Measurements from ENCODE around the gene TKTL1.

The TKTL1 gene

DNA sequence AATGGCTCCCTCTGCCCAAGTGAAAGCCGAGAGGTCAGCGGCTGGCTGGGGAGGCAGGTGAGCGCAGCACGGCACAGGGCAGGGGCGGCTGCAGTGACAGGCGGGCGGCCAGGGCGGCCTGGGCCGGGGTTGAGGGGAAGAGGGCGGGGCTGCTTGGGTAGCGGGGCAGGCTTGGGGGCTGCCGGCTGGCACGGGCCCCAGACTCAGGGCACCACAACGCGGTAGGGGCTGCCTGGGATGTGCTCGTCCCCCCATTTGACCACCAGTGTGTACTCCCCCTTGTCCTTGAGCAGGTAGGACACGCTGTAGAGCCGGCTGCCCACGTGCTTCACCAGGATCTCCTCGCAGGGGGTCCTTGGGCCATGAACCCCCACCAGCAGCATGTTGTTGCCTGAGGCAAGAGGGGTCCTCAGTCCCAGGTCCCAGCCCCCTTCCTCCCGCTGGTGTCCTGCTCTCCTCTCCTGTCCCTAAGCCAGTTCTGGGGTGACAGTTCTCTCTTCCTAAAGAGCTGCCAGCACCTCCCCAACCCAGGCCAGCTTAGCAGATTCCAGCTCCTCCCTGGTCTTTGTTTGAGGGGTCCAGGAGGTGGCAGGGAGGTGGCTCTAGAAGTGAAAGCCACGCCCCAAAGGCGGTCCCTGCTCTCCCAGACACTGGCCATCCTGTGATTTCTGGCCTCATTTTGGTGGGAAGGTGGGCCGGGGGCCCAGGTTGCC lies 53.2 kb downstream of the TKTL1 start:
- no peak for DNase-seq

DNA sequence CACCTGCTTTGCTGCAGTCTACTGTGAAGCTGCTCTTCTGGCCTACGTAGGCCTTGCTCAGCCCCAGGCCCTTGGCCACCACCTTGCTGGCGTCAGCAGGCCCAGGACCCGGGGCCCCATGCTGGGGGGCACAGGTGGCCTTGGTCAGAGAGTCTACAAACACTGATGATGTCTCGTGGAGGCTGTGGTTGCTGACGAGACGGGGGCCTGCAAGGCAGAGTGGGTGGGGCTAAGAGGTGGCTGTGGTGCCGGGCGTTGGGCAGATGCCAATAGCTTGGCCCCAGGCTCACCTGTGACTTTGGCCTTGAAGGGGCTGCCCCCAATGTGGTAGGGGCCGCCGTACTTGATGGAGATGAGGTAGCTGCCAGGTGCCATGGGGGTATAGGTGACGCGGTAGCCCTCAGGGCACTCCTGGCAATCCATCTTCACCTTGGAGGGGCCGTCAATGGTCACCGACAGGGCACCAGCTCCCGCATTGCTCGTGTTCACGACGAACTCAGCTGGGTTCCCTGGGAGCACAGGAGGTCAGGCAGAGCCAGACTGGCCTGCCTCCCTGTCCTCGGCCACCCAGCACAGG lies 53.9 kb downstream of the TKTL1 start:
- no peak for DNase-seq

DNA sequence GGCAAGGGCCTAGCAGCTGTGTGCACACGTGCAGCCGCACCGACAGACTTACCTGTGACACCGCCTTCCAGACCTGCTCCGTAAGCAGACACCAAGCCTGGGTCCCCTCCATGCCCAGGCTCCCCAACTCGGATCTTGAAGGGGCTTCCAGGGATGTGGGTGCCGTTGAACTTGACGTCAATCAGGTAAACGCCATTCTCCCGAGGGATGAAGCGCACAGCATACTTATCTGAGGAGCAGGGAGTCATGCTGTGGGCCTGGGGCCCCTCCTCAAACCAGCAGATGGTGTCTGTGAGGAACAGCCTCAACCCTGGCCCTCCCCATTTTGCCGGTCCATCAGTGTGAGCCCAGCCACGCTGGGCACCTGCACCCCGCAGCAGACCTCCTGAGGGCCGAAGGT lies 54.4 kb downstream of the TKTL1 start:
- no peak for DNase-seq

DNA sequence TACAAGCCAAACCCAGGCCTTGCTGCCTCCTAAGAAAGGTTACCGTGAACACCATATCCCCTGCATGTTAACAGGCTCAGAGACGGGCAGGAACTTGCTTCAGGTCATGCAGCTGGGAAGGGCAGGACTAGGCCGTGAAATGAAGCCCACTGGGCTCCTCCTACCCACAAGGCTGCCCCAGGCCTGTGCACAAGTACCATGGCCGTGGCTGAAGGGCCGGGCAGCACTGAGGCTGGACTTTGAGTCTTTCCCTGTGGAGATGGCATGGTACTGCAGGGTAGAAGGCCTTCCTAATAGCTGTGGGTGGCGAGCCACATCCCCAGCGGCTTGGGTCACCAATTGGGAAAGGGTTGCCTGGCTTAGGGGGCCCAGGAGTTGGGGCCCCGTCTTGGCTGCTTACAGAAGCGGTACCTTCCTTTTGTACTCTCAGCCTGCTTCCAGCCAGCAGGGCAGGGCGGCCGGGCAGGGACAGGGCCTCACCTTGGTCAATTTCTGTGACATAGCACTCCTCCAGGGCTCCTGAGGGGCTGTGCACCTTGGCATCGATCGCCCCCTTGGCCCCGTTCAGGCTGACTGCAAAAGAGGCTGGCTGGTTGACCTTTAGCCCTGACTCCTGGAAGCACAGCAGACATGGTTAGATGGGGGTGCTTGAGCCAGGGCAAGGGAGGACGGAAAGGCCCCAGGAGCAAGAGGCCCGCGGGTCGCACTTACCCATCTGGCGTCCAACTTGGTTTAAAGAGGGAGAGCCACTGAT lies 55.0 kb downstream of the TKTL1 start:
- DNase-seq: no peak

DNA sequence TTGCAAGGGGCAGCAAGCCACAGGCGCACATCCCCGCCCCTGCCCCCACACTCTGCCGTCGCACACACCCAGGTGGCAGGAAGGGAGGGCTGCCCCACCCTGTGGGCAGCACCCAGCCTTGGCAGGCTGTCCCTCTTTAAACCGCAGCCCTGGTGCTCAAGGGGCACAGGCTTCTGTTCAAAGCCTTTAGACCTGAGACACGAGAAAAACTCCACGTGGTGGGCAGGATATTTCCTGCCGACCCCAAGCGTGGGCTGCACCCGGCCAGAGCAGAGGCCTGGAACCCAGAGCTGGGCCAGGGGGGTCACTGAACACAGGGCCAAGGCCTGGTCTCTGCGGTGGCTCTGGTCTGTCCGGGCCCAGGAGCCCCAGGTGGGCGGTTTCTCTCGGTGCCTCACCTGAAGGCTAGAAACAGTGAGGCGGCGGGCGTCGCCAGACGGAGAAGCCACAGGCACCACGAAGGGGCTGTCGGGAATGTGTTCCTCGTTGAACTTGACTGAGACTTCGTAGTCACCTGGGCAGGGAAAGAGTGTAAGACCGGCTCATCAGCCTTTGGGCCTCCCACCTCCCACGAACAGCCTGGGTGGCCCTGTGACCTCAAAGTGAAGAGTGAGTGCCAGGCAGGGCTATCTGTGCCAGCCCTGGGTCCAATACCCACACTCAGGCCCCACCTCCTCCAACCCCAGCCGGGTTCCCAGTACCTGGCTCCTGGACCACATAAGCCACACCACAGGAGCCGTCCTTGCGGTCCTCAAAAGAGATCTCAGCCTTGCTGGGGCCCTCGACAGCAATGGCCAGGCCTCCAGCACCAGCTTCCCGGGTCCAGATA lies 55.8 kb downstream of the TKTL1 start:
- DNase-seq: no peak

DNA sequence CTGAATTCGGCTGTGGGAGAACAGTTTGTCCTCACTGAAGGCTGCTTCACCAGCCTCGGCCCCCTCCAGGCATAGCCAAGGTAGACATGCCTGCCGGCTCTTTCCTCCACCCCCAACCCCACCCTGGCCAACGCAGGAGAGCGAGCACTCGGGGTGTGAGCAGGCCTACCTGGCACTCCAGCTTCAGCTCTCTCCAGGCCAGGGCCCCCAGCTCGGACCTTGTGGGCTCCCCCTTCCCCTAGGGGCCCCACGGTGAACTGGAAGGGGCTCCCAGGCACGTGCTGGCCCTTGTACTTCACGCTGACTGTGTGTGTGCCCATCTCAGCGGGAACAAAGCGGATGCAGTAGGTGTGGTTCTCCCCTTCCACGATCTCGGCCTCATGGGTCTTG lies 56.4 kb downstream of the TKTL1 start:
- DNase-seq: no peak

DNA sequence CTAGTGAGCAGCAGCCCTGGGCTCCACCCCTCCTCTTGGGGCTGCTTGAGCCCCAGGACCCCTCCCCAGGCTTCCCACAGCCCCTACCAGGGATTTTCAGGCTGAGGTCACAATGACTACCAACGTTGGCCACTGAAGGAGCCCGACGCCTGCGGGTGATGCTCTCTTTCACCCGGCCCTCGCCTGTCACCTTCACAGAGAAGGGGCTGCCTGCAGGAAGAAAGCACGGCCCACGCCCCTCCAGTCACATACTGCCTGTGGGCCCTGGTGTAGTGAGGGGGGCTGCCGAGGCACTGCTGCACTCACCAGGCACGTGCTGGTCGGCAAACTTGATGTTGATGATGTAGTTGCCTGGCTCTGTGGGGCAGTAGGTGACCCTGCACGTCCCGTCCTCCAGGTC lies 56.9 kb downstream of the TKTL1 start:
- no peak for DNase-seq

DNA sequence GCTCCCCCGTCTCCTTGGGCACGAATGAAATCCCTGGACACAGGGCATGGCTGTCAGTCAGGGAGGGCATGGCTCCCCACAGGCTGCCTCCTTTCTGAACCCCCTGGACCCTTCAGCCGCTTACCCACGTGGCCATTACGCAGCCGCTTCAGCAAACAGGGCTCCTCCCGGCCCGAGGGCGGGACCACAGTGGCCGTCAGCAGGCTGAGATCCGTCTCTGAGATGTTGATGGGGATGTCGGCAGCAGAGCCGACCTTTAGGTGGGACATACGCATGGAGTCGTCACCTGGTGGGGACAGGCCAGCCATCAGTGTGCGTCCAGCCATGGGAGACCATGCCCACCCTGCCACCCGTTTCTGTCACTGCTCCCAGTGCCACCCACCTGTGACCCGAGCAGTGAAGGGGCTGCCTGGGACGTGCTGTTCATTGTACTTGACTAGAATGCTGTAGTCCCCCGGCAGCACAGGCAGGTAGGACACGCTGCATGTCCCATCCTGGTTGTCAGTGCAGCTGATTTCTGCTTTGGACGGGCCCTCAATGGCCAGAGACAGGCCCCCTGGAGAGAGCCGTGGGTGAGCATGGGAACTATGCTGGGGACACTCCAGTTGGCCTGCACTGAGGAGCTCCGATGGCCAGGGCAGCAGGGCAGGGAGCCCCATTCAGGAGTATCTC lies 57.7 kb downstream of the TKTL1 start:
- DNase-seq: no peak

DNA sequence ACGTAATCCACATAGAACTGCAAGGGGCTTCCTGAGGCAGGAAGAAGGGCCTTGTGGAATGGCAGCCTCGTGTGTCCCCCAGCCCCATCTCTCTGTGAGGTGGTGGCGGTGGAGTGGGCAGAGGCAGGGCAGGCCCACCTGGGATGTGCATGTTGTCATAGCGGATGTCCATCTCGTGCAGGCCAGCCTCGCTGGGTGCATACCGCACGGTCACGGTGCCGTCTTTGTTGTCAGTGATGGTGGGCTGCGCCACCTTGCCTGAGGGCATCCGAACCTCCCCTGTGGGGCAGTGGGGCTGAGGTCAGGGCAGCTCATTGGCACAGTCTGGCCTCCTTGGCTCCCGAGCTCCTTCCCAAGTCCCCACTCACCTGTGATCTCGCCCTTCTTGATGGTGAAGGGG lies 58.4 kb downstream of the TKTL1 start:
- no peak for DNase-seq

DNA sequence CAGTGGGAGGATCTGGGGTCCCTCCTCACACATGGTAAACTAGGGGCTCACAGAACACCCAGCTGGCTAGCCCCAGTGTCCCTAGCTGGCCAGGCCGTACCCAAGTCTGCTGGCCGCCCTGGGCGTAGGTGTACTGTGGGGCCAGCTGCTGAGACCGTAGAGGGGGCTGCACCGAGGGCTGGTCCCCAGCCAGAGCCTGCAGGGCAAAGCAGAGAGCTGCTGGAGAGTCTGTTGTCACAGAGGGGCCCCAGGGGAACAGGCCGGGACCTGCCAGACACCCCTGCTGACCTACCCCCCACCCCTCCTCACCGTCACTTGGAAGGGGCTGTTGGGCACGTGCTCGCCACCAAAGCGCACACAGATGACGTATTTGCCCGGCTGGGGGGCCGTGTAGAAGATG lies 58.9 kb downstream of the TKTL1 start:
- DNase-seq: no peak

DNA sequence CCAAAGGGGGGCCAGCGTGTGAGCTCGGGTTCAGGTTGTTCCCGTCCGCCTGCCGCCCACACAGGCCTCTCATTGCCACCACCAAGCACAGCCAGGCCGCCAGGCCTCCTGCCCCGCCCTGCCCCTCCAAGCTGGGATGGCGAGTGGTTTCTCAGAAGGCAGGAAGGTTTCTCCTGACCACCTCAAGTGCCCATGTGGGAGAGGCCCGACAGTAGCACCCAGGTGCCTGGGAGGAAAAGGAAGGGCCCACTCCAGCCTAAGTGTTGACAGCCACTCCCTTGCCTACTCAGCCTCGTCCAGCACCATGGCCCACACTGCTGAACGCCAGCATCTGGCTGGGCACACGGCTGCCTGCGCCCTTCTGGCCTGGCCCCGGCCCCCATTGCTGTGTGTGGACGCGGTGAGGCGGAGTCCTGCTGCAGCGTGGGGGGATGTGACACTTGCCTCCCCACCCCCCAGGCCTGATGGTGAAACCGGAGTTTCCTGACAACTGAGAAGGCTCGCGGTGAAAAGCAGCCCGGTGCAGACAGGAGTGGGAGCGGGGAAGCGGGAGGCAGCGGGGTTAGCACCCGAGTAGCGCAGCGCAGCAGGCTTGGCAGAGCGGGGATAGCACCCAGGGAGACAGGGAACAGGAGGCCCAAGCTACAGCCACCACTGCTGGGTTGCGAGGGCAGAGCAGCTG lies 59.6 kb downstream of the TKTL1 start:
- no peak for DNase-seq

DNA sequence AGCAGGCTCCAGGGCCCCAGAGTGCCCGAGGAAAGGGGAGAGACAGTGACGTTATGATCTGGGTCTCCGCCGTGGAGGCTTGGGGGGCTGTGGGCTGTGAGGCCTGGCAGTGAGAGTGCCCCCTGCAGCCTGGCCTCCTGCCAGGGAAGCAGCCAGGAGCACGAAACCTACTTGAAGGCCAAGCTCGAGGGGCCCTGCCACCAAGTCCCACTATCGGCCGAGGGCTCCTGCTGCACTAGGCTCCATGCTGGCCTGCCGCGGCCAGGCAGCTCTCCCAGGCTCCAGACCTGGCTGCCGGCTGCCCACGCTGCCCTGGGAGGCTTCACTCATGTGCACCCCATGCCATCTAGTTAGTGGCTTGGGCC lies 60.2 kb downstream of the TKTL1 start:
- no peak for DNase-seq

DNA sequence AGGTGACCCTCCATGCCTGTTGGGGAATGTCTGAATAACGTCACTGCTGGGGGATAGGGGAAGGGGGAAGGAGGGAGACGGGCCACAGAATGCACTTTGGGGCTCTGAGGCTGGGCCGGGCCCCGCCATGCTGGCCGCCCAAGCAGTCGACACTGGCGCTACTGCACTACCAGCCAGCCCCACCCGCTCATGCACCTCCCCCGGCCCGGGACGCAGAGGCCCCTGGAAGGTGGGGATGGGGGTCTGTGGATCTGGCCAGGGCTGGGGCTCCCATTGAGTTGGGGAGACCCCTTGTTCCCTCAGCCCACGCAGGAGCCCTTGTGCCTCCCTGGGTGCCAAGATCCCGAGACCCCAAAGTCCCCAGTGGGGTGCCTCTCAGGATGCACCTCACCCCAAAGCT lies 61.0 kb downstream of the TKTL1 start:
- no peak for DNase-seq

DNA sequence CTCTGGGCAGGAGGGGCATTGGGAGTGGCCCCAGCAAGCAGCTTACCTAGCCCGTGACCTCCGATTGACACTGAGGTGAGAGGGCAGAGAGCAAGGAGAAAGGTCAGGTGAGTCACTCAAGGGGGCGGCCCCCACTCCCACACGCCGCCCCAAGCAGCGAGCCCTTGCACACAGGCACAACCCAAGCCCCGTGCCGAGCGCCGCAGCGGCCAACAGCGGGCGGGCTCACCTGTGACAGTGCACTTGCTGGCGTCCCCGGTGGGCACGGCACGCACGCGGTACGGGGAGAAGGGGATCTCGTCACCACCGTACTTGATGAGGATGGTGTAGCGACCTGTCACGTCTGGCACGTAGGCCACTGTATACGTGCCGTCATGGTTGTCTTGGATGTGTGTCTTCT lies 61.6 kb downstream of the TKTL1 start:
- no peak for DNase-seq

DNA sequence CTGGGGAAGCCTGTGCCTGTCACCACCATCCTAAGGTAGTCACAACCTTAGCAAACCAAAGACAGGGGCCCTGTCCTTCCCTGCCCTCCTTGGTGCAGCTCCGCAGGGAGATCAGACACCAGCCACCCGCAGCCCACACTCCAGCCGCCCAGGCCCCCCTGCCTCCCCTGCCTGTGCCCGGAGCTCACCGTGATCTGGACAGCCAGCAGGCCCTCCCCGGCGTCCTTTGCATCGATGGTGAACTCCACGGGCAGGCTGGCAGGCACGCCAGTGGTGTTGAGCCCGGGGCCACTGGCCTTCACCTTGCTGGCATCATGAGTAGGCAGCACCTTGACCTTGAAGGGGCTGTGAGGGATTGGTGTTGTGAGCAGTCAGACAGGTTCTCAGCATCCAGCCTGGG lies 62.4 kb downstream of the TKTL1 start:
- no peak for DNase-seq

DNA sequence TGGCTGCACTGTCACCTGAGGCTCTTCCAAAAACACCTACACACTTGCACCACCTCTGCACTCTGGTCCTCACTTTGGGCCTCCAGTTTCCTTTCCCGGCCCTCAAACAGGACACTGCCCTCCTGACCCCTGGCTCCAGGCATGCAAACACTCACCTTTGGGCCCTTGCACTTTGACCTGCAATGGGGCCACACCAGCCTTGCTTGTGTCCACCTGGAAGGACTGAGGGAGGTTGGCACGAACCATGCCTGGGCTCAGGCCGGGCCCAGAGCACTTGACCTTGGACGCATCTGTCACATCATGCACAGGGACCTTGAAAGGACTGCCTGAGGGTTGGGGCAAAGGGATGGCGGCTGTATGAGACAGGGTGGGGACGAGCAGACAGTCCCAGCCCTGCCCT lies 63.2 kb downstream of the TKTL1 start:
- no peak for DNase-seq

DNA sequence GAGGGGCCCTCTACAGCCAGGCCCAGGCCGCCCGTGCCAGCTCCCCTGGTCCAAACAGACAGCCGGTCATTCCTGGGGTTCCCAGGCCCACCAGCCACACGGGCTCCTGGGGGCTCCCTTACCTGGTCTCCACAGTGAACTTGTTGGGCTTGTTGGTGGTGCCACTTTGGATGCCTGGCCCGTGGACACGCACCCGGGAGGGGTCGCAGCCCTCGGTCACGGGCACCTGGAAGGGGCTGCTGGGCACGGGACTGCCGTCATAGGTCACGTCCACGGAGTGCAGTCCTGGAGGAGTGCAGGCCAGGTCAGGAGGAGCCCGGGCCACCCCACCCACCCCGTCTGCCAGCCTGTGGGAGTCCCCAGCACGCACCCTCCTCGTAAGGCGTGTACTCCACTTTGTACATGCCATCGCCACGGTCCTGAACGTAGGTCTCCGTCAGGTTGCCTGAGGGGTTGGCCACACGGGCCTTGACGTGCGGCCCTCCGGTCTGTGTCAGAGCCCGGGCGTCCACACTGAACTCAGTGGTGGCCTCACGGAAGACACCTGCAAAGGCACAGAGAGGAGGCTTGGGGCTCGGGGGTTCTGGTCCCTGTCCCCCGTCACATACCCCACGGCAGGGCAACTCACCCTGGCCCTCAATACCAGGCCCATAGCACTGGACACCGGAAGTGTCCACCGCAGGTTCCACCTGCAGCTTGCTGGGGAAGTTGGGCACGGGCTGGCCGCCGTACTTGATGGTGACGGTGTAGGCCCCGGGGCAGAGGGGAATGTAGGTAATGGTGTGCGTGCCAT lies 64.0 kb downstream of the TKTL1 start:
- DNase-seq: no peak

DNA sequence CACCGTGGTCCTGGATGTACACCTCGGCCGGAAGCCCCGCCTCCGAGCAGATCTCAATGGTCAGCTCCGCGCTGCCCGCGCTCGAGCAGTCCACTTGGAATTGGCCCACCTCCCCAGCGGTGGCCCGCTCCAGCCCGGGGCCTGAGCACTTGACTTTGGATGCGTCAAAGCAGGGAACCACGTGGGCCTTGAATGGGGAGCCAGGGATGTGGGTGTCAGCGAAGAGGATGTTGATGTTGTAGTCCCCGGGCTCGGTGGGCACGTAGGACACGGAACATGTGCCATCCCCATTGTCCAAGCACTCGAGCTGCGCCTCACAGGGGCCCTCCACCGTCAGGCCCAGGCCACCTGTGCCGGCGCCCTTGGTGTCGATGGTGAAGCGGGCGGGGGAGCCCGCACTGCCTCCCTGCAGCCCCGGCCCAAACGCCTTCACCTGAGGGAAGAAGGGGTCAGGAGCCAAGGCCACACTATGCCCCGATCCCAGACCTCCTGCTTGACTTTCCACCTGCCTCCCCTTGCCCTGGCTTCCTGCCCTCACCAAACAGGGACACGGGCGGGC lies 64.6 kb downstream of the TKTL1 start:
- no peak for DNase-seq

DNA sequence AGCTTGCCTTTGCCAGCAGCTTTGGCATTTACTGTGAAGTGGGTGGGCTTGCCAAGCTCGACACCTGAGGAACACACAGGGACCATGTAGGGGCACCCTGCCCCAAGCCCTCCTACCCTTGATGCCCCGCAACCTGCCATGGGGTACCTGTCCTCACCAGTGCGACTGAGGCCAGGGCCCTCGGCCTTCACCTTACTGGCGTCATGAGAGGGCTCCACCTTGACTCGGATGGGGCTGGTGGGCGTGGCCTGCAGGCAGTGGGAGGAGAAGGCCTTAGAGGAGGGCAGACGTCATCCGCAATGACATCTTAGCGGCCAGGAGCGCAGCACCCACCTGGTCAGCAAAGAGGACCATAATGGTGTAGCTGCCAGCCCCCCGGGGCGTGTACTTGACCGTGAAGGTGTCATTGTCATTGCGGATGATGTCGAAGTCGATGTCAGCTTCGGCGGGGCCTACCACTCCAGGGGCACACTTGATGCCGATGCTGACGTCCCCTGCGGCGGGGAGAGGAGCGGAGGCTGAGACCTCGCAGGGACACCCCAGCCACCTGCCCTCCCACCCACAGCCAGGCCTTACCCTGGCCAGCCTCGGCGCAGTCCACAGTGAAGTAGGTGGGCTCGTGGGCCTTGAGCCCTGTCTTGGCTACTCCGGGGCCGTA lies 66.6 kb downstream of the TKTL1 start:
- no peak for DNase-seq

DNA sequence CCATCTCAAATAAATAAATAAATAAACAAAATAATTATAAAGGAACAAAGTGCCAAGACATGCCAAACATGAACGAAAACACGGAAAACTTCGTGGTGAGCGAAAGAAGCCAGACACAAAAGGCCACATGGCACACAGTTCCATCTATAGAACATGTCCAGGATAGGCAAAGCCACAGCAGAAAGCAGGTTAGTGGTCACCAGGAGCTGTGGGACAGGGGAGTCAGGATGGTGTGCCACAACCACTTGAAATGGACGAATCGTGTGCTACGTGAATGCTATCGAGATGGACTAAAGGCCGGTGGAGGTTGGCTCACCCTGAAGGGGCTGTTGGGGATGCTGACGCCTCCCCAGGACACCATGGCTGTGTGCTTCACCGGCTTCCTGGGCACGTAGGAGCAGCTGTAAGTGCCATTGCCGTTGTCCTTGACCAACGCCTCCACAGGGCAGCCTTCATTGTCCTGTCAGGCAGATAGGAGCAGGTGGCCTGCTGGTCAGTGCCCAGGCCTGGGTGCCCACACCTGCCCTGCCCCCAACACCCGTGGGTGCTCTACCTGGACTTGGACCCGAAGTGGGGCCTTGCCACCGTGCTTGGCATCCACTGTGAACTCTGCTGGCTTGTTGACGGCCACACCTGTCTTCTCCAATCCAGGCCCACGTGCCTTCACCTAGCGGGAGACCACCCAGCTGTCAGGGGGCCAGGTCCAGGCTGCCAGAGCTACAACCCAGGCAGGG lies 68.3 kb downstream of the TKTL1 start:
- no peak for DNase-seq

All from NCI-H226 (cell line).